HG03159 (cell line): Measurements from ENCODE around the gene CDH15.

Source experiments
- ATAC-seq: cut with Tn5 transposase; IDR thresholded peaks from one replicate; pipeline ENCODE4 v1.9.1; 2021; ENCODE audit warnings: mild to moderate bottlenecking, moderate library complexity; ENCODE audit not compliant: unreplicated experiment

The CDH15 gene

GRCh38 chr16:89170346-89171215 lies 967 bp upstream of the CDH15 start:
- no peak for ATAC-seq

GRCh38 chr16:89172171-89172527 lies 601 bp downstream of the CDH15 start:
- no peak for ATAC-seq

- no peak for ATAC-seq
Observed at GRCh38 chr16:89172528-89173173, 1.1 kb downstream of the CDH15 start.

GRCh38 chr16:89173174-89173921 lies 1.8 kb downstream of the CDH15 start:
- no peak for ATAC-seq

- ATAC-seq: no peak
Observed at GRCh38 chr16:89174055-89174827, 2.7 kb downstream of the CDH15 start.

- no peak for ATAC-seq
Observed at GRCh38 chr16:89174877-89175276, 3.3 kb downstream of the CDH15 start.

- no peak for ATAC-seq
Observed at GRCh38 chr16:89175280-89176146, 4.0 kb downstream of the CDH15 start.

GRCh38 chr16:89176147-89176690 lies 4.7 kb downstream of the CDH15 start:
- no peak for ATAC-seq

- no peak for ATAC-seq
Observed at GRCh38 chr16:89176717-89177116, 5.2 kb downstream of the CDH15 start.

GRCh38 chr16:89177501-89177900 lies 6.0 kb downstream of the CDH15 start:
- no peak for ATAC-seq

GRCh38 chr16:89178453-89179147 lies 7.1 kb downstream of the CDH15 start:
- ATAC-seq: no peak

GRCh38 chr16:89179148-89179484 lies 7.6 kb downstream of the CDH15 start:
- ATAC-seq: no peak

GRCh38 chr16:89179656-89180315 lies 8.2 kb downstream of the CDH15 start:
- no peak for ATAC-seq

GRCh38 chr16:89183463-89183862 lies 11.9 kb downstream of the CDH15 start:
- ATAC-seq: no peak

GRCh38 chr16:89183975-89184676 lies 12.6 kb downstream of the CDH15 start:
- no peak for ATAC-seq

- no peak for ATAC-seq
Observed at GRCh38 chr16:89184677-89184932, 13.1 kb downstream of the CDH15 start.

GRCh38 chr16:89184933-89185794 lies 13.6 kb downstream of the CDH15 start:
- ATAC-seq: no peak
